ENCODE results near the gene SLC43A1. TPM values are rescaled to one million over a fixed set of nuclear protein-coding genes. Genes with fewer than 3 reads are reported as not detected.

The SLC43A1 gene
- total RNA-seq, 4 donors from 2014 or later: 1.8 to 11.4 (median 4.1) TPM

DNA sequence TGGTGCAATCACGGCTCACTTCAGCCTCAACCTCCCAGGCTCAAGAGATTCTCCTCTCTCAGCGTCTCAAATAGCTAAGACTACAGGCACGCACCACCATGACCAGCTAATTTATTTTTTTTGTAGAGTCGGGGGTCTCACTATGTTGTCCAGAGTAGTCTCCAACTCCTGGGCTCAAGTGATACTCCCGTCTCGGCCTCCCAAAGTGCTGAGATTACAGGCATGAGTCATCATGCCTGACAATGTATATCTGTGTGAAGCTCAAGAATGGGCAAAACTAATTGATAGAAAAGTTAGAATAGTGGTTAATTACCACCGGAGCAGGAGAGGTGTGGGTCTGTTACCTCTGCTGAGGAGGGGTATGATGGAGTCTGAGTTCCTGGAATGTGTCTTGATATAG, 79.5 kb downstream of the SLC43A1 start:
- Histone ChIP-seq H3K4me3 (no peak overlapping the region), H3K4me1 (peaks cover 13 to 54% (median 37%) of the 10 kb centered on the region in 3 donors), H3K9me3 (no peaks in the 10 kb centered on the region), H3K27ac (peak overlapping the region in 3 of 4 donors; percentile 67 to 82 (median 81)), H3K36me3 (no peaks in the 10 kb centered on the region), H3K27me3 (no peaks in the 10 kb centered on the region)
- no peak for TF ChIP-seq POLR2A (IDR thresholded peaks at IDR 0.05)
- TF ChIP-seq, protein P1, sequence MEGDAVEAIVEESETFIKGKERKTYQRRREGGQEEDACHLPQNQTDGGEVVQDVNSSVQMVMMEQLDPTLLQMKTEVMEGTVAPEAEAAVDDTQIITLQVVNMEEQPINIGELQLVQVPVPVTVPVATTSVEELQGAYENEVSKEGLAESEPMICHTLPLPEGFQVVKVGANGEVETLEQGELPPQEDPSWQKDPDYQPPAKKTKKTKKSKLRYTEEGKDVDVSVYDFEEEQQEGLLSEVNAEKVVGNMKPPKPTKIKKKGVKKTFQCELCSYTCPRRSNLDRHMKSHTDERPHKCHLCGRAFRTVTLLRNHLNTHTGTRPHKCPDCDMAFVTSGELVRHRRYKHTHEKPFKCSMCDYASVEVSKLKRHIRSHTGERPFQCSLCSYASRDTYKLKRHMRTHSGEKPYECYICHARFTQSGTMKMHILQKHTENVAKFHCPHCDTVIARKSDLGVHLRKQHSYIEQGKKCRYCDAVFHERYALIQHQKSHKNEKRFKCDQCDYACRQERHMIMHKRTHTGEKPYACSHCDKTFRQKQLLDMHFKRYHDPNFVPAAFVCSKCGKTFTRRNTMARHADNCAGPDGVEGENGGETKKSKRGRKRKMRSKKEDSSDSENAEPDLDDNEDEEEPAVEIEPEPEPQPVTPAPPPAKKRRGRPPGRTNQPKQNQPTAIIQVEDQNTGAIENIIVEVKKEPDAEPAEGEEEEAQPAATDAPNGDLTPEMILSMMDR (IDR thresholded peaks at IDR 0.05): no peak
- no peak for DNase-seq
- intact Hi-C loops (cut with DNase I): no loop called here
- WGBS, 2 donors: 58 to 66% methylated on average over 7 of the region's 7 CpGs

DNA sequence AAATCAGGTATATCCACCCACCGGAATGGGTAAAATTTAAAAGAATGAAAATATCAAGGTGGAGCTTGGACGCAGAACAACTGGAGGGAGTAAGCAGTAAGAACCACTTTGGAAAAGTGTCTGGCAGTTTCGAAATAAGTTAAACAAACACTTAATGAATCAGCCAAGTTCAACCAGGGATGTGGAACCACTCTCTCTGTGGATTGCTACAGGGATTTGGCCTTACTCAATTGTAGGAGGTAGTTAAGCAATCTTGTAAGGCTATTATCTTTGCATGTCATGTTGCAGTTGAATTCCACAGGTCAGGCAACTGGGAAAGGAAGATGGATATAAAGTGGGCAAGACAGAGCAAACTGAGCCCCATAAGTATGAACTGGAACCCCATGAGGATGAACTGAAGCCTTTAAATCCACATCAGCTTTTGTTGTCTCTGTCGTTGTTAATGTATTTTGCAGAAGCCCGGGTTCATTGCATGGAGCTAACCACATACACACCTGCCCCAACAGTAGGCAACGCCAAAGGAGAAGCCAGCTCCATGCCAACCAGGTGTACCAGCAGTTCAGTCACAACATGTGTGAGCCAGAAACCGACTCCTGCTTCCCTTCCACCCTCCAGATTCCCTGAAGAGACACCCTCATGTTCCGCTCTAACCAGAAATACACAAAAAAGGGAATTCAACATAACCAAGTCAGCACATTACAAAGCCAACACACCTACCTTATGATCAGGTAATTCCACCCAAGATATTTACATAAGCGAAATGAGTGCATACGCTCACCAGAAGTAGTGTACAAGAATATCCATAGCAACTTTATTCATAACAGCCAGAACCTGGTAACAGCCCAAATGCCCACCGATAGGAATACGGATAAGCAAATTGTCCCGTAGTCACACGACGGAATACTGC, 80.6 kb downstream of the SLC43A1 start:
- intact Hi-C loops (cut with DNase I): no loop called here
- WGBS, 2 donors: 29 to 54% methylated on average over 12 to 15 of the region's 15 CpGs
- Histone ChIP-seq H3K27me3 (no peaks in the 10 kb centered on the region), H3K9me3 (no peaks in the 10 kb centered on the region), H3K27ac (peak overlapping the region; percentile 67 to 82 (median 78)), H3K4me3 (no peak overlapping the region), H3K36me3 (no peaks in the 10 kb centered on the region), H3K4me1 (peaks cover 13 to 66% (median 37%) of the 10 kb centered on the region in 3 donors)
- no peak for TF ChIP-seq POLR2A (IDR thresholded peaks at IDR 0.05)
- TF ChIP-seq, protein P1 (IDR thresholded peaks at IDR 0.05): no peak
- no peak for DNase-seq

Small RNAs within 50 kb of the gene (small RNA-seq; reads per million reads assigned to genes)
- 0 reads per million in 4 donors for gene RN7SL605P
- gene RNA5SP341: 0 reads per million in 4 donors

Other genes starting within 250 kb of the SLC43A1 start
- 100 to 1,000 TPM in 3 of 4 donors, 10 to 100 TPM in 1; 94.6 to 212 (median 124) TPM for gene TNKS1BP1, start 190.8 kb downstream of the SLC43A1 start, total RNA-seq
- 10 to 100 TPM; 49.0 to 98.8 (median 81.3) TPM for gene SSRP1, start 179.8 kb downstream of the SLC43A1 start, total RNA-seq
- not detected for gene P2RX3, start 177.3 kb downstream of the SLC43A1 start, total RNA-seq
- not detected for gene PRG3, start 134.6 kb downstream of the SLC43A1 start, total RNA-seq
- gene PRG2, start 125.1 kb downstream of the SLC43A1 start, total RNA-seq: not detected
- gene SLC43A3, start 88.6 kb downstream of the SLC43A1 start, total RNA-seq: 10 to 100 TPM; 54.1 to 90.9 (median 75.6) TPM
- 1 to 10 TPM in 2 of 4 donors, under 1 TPM in 2; 0.66 to 1.1 (median 0.90) TPM for gene RTN4RL2, start 55.2 kb downstream of the SLC43A1 start, total RNA-seq
- gene TIMM10, start 15.1 kb upstream of the SLC43A1 start, total RNA-seq: 10 to 100 TPM; 33.0 to 47.3 (median 38.7) TPM
- gene SMTNL1, start 21.9 kb upstream of the SLC43A1 start, total RNA-seq: not detected
- 10 to 100 TPM; 11.0 to 46.4 (median 22.0) TPM for gene UBE2L6, start 52.0 kb upstream of the SLC43A1 start, total RNA-seq
- 100 to 1,000 TPM in 2 of 4 donors, 10 to 100 TPM in 1, 1 to 10 TPM in 1; 9.6 to 376 (median 78.4) TPM for gene SERPING1, start 82.0 kb upstream of the SLC43A1 start, total RNA-seq
- gene YPEL4, start 134.2 kb upstream of the SLC43A1 start, total RNA-seq: under 1 TPM in 2 of 4 donors, not detected in 2; 0.56 to 0.95 TPM
- 10 to 100 TPM in 3 of 4 donors, 1 to 10 TPM in 1; 9.5 to 26.6 (median 14.7) TPM for gene CLP1, start 142.1 kb upstream of the SLC43A1 start, total RNA-seq
- 10 to 100 TPM; 61.4 to 98.4 (median 76.7) TPM for gene ZDHHC5, start 152.4 kb upstream of the SLC43A1 start, total RNA-seq
- 10 to 100 TPM in 2 of 4 donors, 1 to 10 TPM in 2; 8.0 to 21.2 (median 9.8) TPM for gene MED19, start 196.5 kb upstream of the SLC43A1 start, total RNA-seq
- 10 to 100 TPM; 44.0 to 82.0 (median 70.9) TPM for gene TMX2, start 196.9 kb upstream of the SLC43A1 start, total RNA-seq
- gene SELENOH, start 225.8 kb upstream of the SLC43A1 start, total RNA-seq: 100 to 1,000 TPM in 2 of 4 donors, 10 to 100 TPM in 2; 75.2 to 166 (median 112) TPM
- gene BTBD18, start 236.1 kb upstream of the SLC43A1 start, total RNA-seq: not detected
- gene CTNND1, start 246.1 kb upstream of the SLC43A1 start, total RNA-seq: 100 to 1,000 TPM; 230 to 308 (median 271) TPM

Data from esophagus squamous epithelium (tissue), 5 donors.